HG03045 (cell line): ENCODE results near the gene ZNF33A.
A peak's percentile ranks its signal among the peaks of the same experiment; 100 is the strongest.
"Not testable (repeated sequence)": the region's sequence is repeated elsewhere in the genome, so short reads cannot be mapped to it uniquely, and the experiment has no call there.

Experiments used
- ATAC-seq: cut with Tn5 transposase; IDR thresholded peaks from one replicate; pipeline ENCODE4 v1.9.1; 2021; ENCODE audit warnings: mild to moderate bottlenecking, moderate library complexity; ENCODE audit not compliant: unreplicated experiment

ZNF33A gene

GRCh38 chr10:38010119-38010903 lies at the start of gene ZNF33A:
Gene ZNF33A (plus strand): TSS chr10:38010675. CDS start chr10:38012342, 1,667 bp downstream.
- peak; percentile 90 for ATAC-seq

GRCh38 chr10:37965006-37965405 lies 45.5 kb upstream of the ZNF33A start:
- ATAC-seq = no peak

GRCh38 chr10:37972396-37972795 lies 38.1 kb upstream of the ZNF33A start:
- no peak for ATAC-seq

DNA sequence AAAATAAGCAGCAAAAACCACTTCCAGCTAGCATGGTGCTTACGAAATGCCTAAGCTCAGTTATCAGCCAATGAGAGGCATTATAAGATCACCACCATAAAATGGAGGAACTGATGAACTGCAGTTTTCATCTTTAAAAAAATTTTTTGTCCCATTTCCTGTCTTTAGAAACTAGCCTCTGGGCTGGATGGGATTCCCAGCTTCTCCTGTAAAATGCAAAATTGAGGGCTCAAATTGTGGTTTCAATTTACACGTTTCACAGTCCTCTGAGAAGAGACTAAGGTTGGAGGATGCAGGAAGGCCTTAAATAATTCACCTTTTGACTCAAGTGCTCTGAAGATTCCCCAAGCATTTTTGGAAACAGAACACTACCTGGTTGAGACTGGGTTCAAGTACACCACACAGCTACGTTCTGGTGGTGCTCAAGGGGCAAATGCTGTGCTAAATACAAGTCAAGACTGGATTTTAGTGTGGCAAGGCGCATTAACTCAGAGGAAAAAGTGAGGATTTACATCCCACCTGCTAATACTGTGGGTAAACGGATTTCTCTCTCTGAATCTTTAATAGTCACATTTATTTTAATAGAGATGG lies 35.0 kb upstream of the ZNF33A start:
- ATAC-seq = no peak

GRCh38 chr10:37976091-37976879 lies 34.2 kb upstream of the ZNF33A start, which contains the start of gene ZNF25:
Gene ZNF25 (minus strand): TSS chr10:37976647. CDS start chr10:37971722, 4,925 bp downstream.
- peak; percentile 98 for ATAC-seq

DNA sequence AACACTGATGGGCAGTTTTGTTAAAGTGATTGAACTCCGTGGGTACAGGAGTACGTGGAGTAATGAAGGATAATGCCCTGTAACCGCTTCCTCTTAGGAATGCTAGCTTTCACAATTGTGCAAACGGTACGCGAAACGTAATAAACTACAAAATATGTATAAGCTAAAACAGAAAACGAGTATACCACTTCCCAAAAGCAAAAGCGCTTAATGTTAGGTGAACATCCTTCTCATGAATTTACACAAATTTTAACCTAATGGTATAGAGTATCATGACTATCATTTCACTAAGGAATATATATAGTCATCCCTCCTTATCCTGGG lies 33.6 kb upstream of the ZNF33A start:
- ATAC-seq = no peak

- no peak for ATAC-seq
Measured at GRCh38 chr10:37991655-37992054, 18.8 kb upstream of the ZNF33A start.

- ATAC-seq = no peak
Measured at GRCh38 chr10:37992083-37992482, 18.4 kb upstream of the ZNF33A start.

DNA sequence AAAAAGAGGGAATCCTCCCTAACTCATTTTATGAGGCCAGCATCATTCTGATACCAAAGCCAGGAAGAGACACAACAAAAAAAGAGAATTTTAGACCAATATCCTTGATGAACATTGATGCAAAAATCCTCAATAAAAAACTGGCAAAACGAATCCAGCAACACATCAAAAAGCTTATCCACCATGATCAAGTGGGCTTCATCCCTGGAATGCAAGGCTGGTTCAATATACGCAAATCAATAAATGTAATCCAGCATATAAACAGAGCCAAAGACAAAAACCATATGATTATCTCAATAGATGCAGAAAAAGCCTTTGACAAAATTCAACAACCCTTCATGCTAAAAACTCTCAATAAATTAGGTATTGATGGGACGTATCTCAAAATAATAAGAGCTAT lies 11.6 kb upstream of the ZNF33A start:
- ATAC-seq = not testable (repeated sequence)

GRCh38 chr10:38000474-38000873 lies 10.0 kb upstream of the ZNF33A start:
- ATAC-seq = not testable (repeated sequence)

DNA sequence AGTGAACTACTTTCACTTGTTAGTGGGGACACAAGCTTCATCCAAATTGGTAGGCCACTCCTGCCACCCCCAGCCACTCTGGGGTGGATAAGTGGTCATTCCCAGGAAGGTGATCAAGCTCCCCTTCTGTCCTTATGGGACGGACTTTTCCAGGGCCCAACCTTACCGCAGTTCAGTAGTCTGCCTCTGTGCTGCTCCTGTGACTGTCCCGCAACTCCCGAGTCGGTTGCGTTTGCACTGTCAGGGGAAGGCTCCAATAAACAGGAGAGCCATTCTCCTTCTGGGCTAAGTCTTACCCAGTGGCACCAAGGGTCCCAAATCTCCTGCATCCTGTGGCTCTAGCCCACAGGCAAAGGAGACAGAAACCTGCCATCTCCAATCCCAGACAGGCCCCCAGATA lies 7.4 kb upstream of the ZNF33A start:
- no peak for ATAC-seq

- ATAC-seq = no peak
Measured at GRCh38 chr10:38003588-38003987, 6.9 kb upstream of the ZNF33A start.

GRCh38 chr10:38007551-38007950 lies 2.9 kb upstream of the ZNF33A start:
- no peak for ATAC-seq

DNA sequence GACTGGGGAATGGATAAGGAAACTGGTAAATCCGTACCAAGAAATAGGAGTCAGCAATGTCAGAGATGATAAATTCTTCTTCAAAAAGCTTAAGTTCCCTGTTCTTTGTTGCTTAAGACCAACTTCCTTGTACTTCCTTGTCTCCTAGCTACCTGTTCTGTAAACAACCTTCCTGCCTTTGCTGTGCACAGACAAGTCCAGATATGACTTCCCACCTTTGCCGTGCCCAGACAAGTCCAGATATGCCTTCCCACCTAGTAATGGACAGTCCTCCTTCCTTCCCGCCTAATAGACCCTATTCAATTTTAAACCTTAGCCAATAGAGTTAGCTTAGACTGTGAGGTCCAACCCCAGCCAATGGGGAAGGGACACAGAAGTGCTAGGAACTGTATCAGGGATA lies 2.5 kb upstream of the ZNF33A start:
- ATAC-seq = no peak

- ATAC-seq = no peak
Measured at GRCh38 chr10:38016354-38016753, 5.9 kb downstream of the ZNF33A start.

- not testable (repeated sequence) for ATAC-seq
Measured at GRCh38 chr10:38019124-38019523, 8.6 kb downstream of the ZNF33A start.

- peak; percentile 65 for ATAC-seq
Measured at GRCh38 chr10:38025283-38025682, 14.8 kb downstream of the ZNF33A start.

DNA sequence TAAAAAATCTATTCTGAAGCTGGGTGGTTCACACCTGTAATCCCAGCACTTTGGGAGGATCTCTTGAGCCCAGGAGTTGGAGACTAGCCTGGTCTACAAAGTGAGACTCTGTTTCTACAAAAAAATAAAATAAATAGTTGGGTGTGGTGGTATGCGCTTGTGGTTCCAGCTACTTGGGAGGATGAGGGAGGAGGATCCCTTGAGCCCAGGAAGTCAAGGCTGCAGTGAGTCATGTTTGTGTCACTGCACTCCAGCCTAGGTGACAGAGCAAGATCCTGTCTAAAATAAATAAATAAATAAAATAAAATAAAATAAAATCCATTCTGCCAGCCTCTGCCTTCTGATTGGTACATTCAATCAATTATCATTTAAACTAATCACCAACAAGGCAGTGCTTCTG lies 17.5 kb downstream of the ZNF33A start:
- no peak for ATAC-seq

DNA sequence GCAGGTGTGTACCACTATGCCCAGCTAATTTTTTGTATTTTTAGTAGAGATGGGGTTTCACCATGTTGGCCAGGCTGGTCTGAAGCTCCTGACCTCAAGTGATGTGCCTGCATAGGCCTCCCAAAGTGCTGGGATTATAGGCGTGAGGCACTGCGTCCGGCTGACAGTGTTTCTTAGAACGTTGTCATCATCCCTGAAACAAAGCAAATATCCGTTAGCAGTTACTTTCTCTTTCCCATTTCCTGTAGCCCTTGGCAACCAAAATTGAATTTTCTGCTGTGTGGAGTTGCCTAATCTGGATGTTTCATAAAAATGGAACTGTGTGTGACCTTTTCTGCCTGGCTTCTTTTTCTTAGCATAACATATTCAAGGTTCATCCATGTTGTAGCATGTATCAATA lies 22.4 kb downstream of the ZNF33A start:
- no peak for ATAC-seq

GRCh38 chr10:38038107-38038931 lies 27.8 kb downstream of the ZNF33A start:
- peak; percentile 90 for ATAC-seq

GRCh38 chr10:38038932-38039245 lies 28.4 kb downstream of the ZNF33A start:
- no peak for ATAC-seq
